OCI-LY7 (cell line): ENCODE results near the gene ZCCHC14.

Experiments
- CTCF ChIP-seq: fragments of 200-600 bp; sonication (generic); conservative IDR thresholded peaks from 2 replicates; pipeline ENCODE4 v1.5.1; 2014; ENCODE audit warnings: mild to moderate bottlenecking, antibody characterized with exemption, low read length, moderate library complexity, mixed read lengths
- EZH2phosphoT487 ChIP-seq: fragments of 200-600 bp; sonication (generic); IDR thresholded peaks from 2 replicates; pipeline ENCODE4 v1.6.1; 2018; ENCODE audit warnings: low read depth, borderline replicate concordance, mild to moderate bottlenecking, mixed run types, antibody characterized with exemption, low read length, moderate library complexity, mixed read lengths

- no peak for TF ChIP-seq CTCF
- TF ChIP-seq EZH2phosphoT487: no peak
Measured at GRCh38 chr16:87501117-87501516, 8.3 kb upstream of the ZCCHC14 start.
